Measurements from ENCODE around the gene WDR5B.
"Not testable (repeated sequence)": the region's sequence is repeated elsewhere in the genome, so short reads cannot be mapped to it uniquely, and the experiment has no call there.

Gene WDR5B

DNA sequence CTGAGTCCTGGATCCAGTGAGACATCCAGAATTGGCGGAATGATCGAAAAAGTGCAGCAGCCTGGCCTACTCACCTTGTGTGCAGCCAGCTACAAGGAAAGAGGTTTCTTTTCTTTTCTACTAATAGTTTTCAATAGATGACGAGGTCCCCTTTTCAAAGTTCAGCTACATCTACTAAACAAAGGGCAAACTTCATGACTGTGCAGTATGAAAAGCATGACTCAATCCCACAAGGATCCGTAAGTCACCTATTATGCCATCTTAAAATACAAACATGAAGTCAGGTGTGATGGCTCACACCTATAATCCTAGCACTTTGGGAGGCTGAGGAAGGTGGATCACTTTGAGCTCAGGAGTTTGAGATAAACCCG is 49.5 kb downstream of the WDR5B start:
- DNase-seq (ENCODE audit: low read depth, low spot score): no peak

DNA sequence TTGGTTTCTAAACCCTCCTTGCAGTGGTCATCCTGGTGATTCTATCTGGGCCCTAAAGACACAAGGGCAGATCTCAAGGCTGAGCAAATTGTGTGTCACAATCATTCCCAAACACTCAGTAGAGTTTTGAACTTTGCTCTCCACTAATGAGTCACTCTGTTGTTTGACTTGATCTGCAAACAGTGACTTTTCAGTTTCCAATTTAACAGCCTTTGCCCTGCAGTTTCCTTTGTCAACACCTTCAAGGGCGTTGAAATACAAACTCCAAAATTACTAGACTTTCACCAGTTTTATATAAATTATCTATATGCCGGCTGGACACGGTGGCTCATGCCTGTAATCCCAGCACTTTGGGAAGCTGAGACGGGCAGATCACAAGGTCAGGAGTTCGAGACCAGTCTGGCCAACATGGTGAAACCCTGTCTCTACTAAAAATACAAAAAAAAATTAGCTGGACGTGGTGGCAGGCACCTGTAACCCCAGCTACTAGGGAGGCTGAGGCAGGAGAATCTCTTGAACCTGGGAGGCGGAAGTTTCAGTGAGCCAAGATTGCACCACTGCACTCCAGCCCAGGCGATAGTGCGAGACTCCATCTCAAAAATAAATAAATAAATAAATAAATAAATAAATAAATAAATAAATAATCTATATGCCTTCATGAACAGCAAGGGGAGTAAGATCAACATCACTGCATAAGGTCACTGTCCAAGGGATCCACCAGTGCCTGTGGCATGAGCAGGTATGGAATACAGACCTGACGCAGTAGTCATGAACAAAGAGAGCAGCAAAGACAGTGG is 50.1 kb downstream of the WDR5B start:
- not testable (repeated sequence) for DNase-seq (ENCODE audit: low read depth, low spot score)

DNA sequence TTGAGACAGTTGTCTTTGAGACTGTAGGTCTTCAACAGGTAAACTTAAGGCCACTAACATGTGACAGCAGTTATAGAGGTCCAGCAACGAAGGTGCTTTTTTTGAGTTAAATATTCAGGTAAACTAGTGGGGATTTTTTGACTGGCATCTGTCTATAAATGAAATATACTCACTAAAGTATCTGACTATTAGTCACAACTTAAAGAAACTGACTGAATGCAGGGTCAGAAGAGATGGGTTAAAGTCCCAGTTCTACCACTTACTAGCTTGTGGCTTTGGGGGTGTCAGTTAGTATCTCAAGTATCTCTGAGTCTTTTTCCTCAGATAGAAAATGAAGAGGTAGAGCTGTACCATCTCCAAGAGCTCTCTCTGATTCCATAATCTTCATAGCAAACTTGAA is 50.8 kb downstream of the WDR5B start:
- DNase-seq (ENCODE audit: low read depth, low spot score): no peak

DNA sequence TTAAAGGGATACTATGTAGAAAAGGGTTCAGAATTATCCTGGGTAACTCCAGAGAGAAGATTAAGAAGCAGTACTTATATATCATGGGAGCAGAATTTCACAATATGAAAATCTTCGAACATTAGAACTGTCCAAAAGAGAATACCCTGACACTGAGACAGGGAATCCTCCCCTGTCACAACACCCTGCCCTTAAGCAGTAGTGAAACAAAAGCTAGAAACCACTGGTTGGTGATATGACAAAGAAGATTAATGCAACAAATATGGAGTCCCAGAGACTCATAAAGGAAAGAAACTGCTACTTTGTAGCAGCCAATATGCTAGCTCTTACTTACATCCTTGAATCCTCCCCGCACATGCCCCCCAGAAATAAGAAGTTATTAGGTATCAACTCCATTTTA is 51.4 kb downstream of the WDR5B start:
- no peak for DNase-seq (ENCODE audit: low read depth, low spot score)
